Measurements from ENCODE around the gene SLC10A4.

The SLC10A4 gene

DNA sequence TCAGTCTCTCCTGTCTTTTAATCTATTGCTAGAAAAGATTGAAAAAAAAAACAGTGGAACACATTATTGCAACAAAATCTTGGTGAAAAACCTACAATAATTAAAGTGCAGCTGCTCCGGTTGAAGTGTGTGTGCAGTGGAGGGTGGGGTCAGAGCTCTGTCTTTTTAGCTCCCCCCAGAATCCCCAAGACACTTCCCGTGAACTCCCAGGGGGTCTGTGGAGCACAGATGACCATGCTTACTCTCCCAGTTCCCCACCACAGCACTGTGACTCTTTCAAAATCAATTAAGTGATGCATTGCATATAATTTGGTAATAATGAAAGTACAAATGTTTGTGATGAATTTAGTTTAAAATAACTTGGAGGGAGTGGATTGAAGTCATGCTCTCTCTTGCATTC is 15.7 kb upstream of the SLC10A4 start:
- Histone ChIP-seq H3K27ac (no peak overlapping the region), H3K36me3 (replicated peaks) (no peaks in the 10 kb centered on the region), H3K27me3 (replicated peaks) (no peaks in the 10 kb centered on the region), H3K4me3 (ENCODE audit: low read depth, low read length) (no peak overlapping the region)
- TF ChIP-seq, protein P1, sequence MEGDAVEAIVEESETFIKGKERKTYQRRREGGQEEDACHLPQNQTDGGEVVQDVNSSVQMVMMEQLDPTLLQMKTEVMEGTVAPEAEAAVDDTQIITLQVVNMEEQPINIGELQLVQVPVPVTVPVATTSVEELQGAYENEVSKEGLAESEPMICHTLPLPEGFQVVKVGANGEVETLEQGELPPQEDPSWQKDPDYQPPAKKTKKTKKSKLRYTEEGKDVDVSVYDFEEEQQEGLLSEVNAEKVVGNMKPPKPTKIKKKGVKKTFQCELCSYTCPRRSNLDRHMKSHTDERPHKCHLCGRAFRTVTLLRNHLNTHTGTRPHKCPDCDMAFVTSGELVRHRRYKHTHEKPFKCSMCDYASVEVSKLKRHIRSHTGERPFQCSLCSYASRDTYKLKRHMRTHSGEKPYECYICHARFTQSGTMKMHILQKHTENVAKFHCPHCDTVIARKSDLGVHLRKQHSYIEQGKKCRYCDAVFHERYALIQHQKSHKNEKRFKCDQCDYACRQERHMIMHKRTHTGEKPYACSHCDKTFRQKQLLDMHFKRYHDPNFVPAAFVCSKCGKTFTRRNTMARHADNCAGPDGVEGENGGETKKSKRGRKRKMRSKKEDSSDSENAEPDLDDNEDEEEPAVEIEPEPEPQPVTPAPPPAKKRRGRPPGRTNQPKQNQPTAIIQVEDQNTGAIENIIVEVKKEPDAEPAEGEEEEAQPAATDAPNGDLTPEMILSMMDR (IDR thresholded peaks at IDR 0.05; ENCODE audit: low read depth, low read length, missing control alignments): no peak
- DNase-seq: no peak
- in situ Hi-C loops (cut with HindIII; ENCODE audit: low pct_ligation_motif_present, low sequenced_read_pairs): no loop called here

GRCh38 chr4:48467891-48468290 is 15.3 kb upstream of the SLC10A4 start:
- Histone ChIP-seq H3K27me3 (replicated peaks) (no peaks in the 10 kb centered on the region), H3K4me3 (ENCODE audit: low read depth, low read length) (no peak overlapping the region), H3K27ac (no peak overlapping the region), H3K36me3 (replicated peaks) (no peaks in the 10 kb centered on the region)
- DNase-seq: no peak
- TF ChIP-seq, protein P1 (IDR thresholded peaks at IDR 0.05; ENCODE audit: low read depth, low read length, missing control alignments): no peak
- in situ Hi-C loops (cut with HindIII; ENCODE audit: low pct_ligation_motif_present, low sequenced_read_pairs): no loop called here

DNA sequence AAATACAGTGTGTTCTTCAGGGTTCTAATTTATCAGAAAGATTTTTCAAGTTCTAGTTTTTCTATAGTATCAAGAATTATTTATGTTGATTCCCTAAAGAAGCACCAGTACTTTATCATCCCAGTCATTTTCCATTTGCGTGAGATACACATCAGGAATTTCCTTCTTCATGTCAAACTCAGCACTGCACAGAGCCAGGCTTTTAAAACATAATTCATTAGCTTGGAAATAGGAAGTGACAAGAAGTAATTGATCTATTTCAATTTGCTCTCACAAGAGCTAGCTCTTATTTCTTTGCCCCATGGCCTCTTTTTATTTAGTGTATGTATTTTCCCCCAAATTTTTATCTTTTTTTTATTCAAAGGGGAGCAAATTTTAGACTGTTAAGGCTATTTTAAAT is 13.0 kb upstream of the SLC10A4 start:
- Histone ChIP-seq H3K4me3 (ENCODE audit: low read depth, low read length) (no peak overlapping the region), H3K36me3 (replicated peaks) (no peaks in the 10 kb centered on the region), H3K27ac (no peak overlapping the region), H3K27me3 (replicated peaks) (no peaks in the 10 kb centered on the region)
- no peak for DNase-seq
- TF ChIP-seq, protein P1 (IDR thresholded peaks at IDR 0.05; ENCODE audit: low read depth, low read length, missing control alignments): no peak
- in situ Hi-C loops (cut with HindIII; ENCODE audit: low pct_ligation_motif_present, low sequenced_read_pairs): no loop called here

DNA sequence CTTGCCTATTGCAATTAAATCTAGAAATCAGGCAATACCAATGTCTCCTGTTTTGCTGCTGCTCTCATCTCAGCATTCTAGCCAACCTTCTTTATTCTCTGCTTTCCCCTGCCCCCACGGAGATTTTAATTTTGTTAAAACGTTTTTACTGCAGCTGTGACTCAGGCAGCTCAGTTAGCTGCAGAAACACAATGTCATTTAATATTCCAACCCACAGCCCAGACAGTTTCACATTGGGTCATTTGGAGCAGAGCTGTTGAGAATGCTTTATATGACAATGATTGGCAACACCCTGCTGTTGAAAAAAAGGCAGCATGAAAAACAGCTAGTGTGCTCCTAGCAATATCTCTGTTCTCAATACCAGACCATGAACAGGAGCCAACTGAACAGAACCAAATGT is 12.6 kb upstream of the SLC10A4 start:
- in situ Hi-C loops (cut with HindIII; ENCODE audit: low pct_ligation_motif_present, low sequenced_read_pairs): no loop called here

GRCh38 chr4:48472794-48473193 is 10.3 kb upstream of the SLC10A4 start:
- in situ Hi-C loops (cut with HindIII; ENCODE audit: low pct_ligation_motif_present, low sequenced_read_pairs): no loop called here
- Histone ChIP-seq H3K27me3 (replicated peaks) (no peaks in the 10 kb centered on the region), H3K4me3 (ENCODE audit: low read depth, low read length) (no peak overlapping the region), H3K27ac (no peak overlapping the region), H3K36me3 (replicated peaks) (no peaks in the 10 kb centered on the region)
- TF ChIP-seq, protein P1 (IDR thresholded peaks at IDR 0.05; ENCODE audit: low read depth, low read length, missing control alignments): no peak
- DNase-seq: no peak

More for the DNA sequence above, 12.6 kb upstream of the SLC10A4 start:
- H3K27me3 ChIP-seq (replicated peaks): no peaks in the 10 kb centered on the region
- no peak for DNase-seq
- H3K27ac ChIP-seq: no peak overlapping the region
- no peak overlapping the region for H3K4me3 ChIP-seq (ENCODE audit: low read depth, low read length)
- TF ChIP-seq, protein P1 (IDR thresholded peaks at IDR 0.05; ENCODE audit: low read depth, low read length, missing control alignments): no peak
- no peaks in the 10 kb centered on the region for H3K36me3 ChIP-seq (replicated peaks)

GRCh38 chr4:48475770-48476169 is 7.4 kb upstream of the SLC10A4 start:
- TF ChIP-seq, protein P1 (IDR thresholded peaks at IDR 0.05; ENCODE audit: low read depth, low read length, missing control alignments): no peak
- Histone ChIP-seq H3K27ac (no peak overlapping the region), H3K4me3 (ENCODE audit: low read depth, low read length) (no peak overlapping the region), H3K27me3 (replicated peaks) (no peaks in the 10 kb centered on the region), H3K36me3 (replicated peaks) (no peaks in the 10 kb centered on the region)
- in situ Hi-C loops (cut with HindIII; ENCODE audit: low pct_ligation_motif_present, low sequenced_read_pairs): no loop called here
- DNase-seq: no peak

Measured in brain microvascular endothelial cell (primary cell).